ENCODE measurements around the gene MMP14. TPM values are rescaled to one million over a fixed set of nuclear protein-coding genes. Genes with fewer than 3 reads are reported as not detected.

The MMP14 gene
- total and polyA plus RNA-seq, 2 of the 13 experiments (the other 11 are each of a cell fraction or from before 2014, with no cell fraction given): 5.2 to 9.8 TPM

DNA sequence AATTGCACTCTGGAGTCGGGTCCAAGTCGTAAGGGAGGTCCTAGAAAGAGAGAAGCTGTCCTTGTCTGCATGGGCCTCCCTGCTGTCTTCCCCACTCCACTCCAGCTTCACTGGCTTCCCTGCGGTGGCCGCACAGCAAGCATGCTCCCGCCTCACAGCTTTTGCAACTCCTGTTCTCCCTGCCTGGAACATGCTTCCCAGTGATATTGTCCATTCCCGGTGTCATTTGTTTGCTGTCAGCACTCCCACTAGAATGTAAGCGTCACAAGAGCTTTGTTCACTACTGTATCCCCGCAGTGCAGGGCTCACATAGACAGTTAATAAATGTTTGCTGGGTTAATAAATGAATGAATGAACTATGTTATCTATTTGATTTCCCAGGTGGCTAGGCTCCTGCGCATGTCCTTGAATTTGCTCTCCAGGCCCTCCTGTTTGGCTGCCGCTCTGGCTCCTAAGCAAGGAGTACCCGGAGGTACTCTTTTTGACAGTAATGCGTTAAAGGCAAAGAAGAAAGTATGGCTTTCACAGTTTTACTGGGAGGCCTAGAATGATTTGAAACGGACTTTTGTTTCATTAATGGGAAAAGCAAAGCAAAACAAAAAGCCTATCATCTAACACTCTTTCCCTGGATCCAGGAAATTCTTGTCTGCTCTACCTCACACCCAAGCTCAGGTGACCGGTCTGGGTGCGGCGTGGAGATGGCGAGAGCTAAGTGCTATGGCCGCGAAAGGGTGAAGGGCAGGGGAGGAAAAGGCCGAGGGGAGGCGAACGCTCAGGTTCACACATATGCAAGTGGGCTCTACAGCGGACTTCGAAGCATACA is 15.0 kb upstream of the MMP14 start (continued):
- TF ChIP-seq, protein P1, sequence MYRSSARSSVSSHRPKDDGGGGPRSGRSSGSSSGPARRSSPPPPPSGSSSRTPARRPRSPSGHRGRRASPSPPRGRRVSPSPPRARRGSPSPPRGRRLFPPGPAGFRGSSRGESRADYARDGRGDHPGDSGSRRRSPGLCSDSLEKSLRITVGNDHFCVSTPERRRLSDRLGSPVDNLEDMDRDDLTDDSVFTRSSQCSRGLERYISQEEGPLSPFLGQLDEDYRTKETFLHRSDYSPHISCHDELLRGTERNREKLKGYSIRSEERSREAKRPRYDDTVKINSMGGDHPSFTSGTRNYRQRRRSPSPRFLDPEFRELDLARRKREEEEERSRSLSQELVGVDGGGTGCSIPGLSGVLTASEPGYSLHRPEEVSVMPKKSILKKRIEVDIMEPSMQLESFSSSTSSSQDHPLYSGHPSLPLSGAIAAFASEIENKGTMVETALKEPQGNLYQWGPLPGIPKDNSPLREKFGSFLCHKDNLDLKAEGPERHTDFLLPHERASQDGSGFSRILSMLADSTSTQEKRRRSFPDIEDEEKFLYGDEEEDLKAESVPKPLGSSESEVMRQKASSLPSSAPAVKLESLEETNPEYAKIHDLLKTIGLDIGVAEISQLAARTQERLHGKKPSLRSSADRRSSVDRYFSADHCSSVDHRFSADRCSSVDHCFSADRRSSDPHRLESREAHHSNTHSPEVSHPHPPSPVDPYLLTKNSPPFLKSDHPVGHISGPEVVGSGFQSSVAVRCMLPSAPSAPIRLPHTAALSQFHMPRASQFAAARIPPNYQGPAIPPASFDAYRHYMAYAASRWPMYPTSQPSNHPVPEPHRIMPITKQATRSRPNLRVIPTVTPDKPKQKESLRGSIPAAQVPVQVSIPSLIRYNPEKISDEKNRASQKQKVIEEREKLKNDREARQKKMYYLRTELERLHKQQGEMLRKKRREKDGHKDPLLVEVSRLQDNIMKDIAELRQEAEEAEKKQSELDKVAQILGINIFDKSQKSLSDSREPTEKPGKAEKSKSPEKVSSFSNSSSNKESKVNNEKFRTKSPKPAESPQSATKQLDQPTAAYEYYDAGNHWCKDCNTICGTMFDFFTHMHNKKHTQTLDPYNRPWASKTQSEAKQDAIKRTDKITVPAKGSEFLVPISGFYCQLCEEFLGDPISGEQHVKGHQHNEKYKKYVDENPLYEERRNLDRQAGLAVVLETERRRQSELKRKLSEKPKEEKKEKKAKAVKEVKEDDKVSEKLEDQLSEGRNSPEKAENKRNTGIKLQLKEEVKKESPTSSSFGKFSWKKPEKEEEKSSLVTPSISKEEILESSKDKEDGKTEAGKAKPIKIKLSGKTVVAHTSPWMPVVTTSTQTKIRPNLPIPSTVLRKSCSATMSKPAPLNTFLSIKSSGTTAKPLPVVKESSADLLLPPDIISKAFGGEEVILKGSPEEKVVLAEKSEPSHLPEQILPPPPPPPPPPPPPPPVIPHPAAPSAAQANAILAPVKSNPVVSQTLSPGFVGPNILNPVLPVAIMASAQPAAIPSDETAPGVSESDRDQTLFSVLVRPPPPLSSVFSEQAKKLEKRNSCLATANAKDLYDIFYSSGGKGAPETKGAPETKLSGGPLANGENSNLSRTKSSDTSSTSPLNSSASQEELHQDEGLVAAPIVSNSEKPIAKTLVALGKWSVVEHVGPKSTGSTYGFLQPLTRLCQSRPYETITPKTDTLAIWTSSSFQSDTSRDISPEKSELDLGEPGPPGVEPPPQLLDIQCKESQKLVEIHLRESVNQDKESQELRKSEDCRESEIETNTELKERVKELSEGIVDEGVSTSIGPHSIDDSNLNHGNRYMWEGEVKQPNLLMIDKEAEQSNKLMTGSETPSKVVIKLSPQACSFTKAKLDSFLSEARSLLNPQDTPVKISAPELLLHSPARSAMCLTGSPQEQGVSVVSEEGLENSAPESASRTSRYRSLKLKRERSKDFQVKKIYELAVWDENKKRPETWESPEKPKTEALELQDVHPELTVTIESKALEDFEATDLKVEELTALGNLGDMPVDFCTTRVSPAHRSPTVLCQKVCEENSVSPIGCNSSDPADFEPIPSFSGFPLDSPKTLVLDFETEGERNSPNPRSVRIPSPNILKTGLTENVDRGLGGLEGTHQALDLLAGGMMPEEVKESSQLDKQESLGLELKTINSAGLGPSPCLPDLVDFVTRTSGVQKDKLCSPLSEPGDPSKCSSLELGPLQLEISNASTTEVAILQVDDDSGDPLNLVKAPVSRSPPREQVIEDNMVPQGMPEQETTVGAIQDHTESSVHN (CRISPR knock-in tag; IDR thresholded peaks at IDR 0.05): peak; percentile 99
- TF ChIP-seq NONO (IDR thresholded peaks at IDR 0.05): no peak
- no peak for TF ChIP-seq NONO (CRISPR knock-in tag; conservative IDR thresholded peaks at IDR 0.05)
- TF ChIP-seq YY1 (IDR thresholded peaks at IDR 0.05; ENCODE audit: insufficient read depth, insufficient replicate concordance, low read depth, low read length): peak; percentile 13
- TF ChIP-seq, protein P2, sequence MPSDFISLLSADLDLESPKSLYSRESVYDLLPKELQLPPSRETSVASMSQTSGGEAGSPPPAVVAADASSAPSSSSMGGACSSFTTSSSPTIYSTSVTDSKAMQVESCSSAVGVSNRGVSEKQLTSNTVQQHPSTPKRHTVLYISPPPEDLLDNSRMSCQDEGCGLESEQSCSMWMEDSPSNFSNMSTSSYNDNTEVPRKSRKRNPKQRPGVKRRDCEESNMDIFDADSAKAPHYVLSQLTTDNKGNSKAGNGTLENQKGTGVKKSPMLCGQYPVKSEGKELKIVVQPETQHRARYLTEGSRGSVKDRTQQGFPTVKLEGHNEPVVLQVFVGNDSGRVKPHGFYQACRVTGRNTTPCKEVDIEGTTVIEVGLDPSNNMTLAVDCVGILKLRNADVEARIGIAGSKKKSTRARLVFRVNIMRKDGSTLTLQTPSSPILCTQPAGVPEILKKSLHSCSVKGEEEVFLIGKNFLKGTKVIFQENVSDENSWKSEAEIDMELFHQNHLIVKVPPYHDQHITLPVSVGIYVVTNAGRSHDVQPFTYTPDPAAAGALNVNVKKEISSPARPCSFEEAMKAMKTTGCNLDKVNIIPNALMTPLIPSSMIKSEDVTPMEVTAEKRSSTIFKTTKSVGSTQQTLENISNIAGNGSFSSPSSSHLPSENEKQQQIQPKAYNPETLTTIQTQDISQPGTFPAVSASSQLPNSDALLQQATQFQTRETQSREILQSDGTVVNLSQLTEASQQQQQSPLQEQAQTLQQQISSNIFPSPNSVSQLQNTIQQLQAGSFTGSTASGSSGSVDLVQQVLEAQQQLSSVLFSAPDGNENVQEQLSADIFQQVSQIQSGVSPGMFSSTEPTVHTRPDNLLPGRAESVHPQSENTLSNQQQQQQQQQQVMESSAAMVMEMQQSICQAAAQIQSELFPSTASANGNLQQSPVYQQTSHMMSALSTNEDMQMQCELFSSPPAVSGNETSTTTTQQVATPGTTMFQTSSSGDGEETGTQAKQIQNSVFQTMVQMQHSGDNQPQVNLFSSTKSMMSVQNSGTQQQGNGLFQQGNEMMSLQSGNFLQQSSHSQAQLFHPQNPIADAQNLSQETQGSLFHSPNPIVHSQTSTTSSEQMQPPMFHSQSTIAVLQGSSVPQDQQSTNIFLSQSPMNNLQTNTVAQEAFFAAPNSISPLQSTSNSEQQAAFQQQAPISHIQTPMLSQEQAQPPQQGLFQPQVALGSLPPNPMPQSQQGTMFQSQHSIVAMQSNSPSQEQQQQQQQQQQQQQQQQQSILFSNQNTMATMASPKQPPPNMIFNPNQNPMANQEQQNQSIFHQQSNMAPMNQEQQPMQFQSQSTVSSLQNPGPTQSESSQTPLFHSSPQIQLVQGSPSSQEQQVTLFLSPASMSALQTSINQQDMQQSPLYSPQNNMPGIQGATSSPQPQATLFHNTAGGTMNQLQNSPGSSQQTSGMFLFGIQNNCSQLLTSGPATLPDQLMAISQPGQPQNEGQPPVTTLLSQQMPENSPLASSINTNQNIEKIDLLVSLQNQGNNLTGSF (CRISPR knock-in tag; IDR thresholded peaks at IDR 0.05): peak; percentile 98
- no peak for TF ChIP-seq ZNF749 (CRISPR knock-in tag; IDR thresholded peaks at IDR 0.05; ENCODE audit: borderline replicate concordance)
- TF ChIP-seq ZFYVE20 (CRISPR knock-in tag; IDR thresholded peaks at IDR 0.05; ENCODE audit: borderline replicate concordance, low read depth): peak; percentile 71; the same call in 1 of the 2 replicates
- TF ChIP-seq, protein P3, sequence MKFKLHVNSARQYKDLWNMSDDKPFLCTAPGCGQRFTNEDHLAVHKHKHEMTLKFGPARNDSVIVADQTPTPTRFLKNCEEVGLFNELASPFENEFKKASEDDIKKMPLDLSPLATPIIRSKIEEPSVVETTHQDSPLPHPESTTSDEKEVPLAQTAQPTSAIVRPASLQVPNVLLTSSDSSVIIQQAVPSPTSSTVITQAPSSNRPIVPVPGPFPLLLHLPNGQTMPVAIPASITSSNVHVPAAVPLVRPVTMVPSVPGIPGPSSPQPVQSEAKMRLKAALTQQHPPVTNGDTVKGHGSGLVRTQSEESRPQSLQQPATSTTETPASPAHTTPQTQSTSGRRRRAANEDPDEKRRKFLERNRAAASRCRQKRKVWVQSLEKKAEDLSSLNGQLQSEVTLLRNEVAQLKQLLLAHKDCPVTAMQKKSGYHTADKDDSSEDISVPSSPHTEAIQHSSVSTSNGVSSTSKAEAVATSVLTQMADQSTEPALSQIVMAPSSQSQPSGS (CRISPR knock-in tag; IDR thresholded peaks at IDR 0.05): peak; percentile 83
- peak; percentile 52; the same call in 1 of the 2 replicates for TF ChIP-seq ZNF766 (CRISPR knock-in tag; IDR thresholded peaks at IDR 0.05; ENCODE audit: borderline replicate concordance)
- TF ChIP-seq, protein P4, sequence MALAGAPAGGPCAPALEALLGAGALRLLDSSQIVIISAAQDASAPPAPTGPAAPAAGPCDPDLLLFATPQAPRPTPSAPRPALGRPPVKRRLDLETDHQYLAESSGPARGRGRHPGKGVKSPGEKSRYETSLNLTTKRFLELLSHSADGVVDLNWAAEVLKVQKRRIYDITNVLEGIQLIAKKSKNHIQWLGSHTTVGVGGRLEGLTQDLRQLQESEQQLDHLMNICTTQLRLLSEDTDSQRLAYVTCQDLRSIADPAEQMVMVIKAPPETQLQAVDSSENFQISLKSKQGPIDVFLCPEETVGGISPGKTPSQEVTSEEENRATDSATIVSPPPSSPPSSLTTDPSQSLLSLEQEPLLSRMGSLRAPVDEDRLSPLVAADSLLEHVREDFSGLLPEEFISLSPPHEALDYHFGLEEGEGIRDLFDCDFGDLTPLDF (CRISPR knock-in tag; IDR thresholded peaks at IDR 0.05): no peak
- TF ChIP-seq PAF1 (CRISPR knock-in tag; IDR thresholded peaks at IDR 0.05): no peak
